ENCODE results near the gene CBX7. TPM values are rescaled to one million over a fixed set of nuclear protein-coding genes. Genes with fewer than 3 reads are reported as not detected.

The CBX7 gene
- total and polyA plus RNA-seq, 9 of the 15 experiments (the other 6 are each of a cell fraction or from before 2014, with no cell fraction given): 0.04 to 5.2 (median 2.8) TPM

GRCh38 chr22:39173050-39173706, 20.7 kb upstream of the CBX7 start:
- no peaks in the 10 kb centered on the region for H3K36me3 ChIP-seq (ENCODE audit: control insufficient read depth, insufficient read depth, low read length)
- no peaks in the 10 kb centered on the region for H3K9me1 ChIP-seq (ENCODE audit: control insufficient read depth, insufficient read depth, low read length)
- no peak for DNase-seq (ENCODE audit: extremely low read depth in 1 of 4, low spot score in 3 of 4)
- peaks cover 12 to 30% of the 10 kb centered on the region in 2 experiments; a peak in 4 of 5 replicates for H3K4me1 ChIP-seq (replicated peaks in 1 of 2; ENCODE audit: control insufficient read depth in 2 of 2, insufficient read depth in 2 of 2, low read length in 2 of 2)
- H4K20me1 ChIP-seq (replicated peaks; ENCODE audit: control insufficient read depth, insufficient read depth, low read length): no peaks in the 10 kb centered on the region
- in situ Hi-C loops (cut with MboI): loop anchor here (5.0 to 10.0 kb wide), 2 partner anchors 134 to 332 kb away; partner anchors contain the start of gene MIEF1
- no peaks in the 10 kb centered on the region for H3K9me3 ChIP-seq (replicated peaks; ENCODE audit: control insufficient read depth, insufficient read depth, low read depth, low read length)
- no TSS peak for BruUV-seq (replicated peaks)
- no peak for FAIRE-seq
- TF ChIP-seq, protein P1, sequence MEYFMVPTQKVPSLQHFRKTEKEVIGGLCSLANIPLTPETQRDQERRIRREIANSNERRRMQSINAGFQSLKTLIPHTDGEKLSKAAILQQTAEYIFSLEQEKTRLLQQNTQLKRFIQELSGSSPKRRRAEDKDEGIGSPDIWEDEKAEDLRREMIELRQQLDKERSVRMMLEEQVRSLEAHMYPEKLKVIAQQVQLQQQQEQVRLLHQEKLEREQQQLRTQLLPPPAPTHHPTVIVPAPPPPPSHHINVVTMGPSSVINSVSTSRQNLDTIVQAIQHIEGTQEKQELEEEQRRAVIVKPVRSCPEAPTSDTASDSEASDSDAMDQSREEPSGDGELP (CRISPR knock-in tag; IDR thresholded peaks at IDR 0.05; ENCODE audit: borderline replicate concordance): no peak
- TF ChIP-seq NR1H2 (CRISPR knock-in tag; IDR thresholded peaks at IDR 0.05) (no peak), PHF8 (IDR thresholded peaks at IDR 0.05; ENCODE audit: borderline replicate concordance, low read length) (no peak), STAT5B (CRISPR knock-in tag; IDR thresholded peaks at IDR 0.05) (no peak), TAF1 (IDR thresholded peaks at IDR 0.05; ENCODE audit: control insufficient read depth, extremely low read depth, insufficient read depth, low read length, severe bottlenecking) (no peak), CSDE1 (IDR thresholded peaks at IDR 0.05) (no peak), NCOA1 (IDR thresholded peaks at IDR 0.05; ENCODE audit: low read depth) (no peak), XRCC4 (IDR thresholded peaks at IDR 0.05; ENCODE audit: extremely low read depth, insufficient read depth, insufficient read length) (no peak), ZNF165 (CRISPR knock-in tag; IDR thresholded peaks at IDR 0.05; ENCODE audit: borderline replicate concordance) (no peak), ZNF551 (CRISPR knock-in tag; IDR thresholded peaks at IDR 0.05) (no peak), SFPQ (IDR thresholded peaks at IDR 0.05; ENCODE audit: low read depth, low read length) (no peak), POLR2H (tag; IDR thresholded peaks at IDR 0.05; ENCODE audit: low read depth) (no peak), ZNF282 (CRISPR knock-in tag; IDR thresholded peaks at IDR 0.05) (no peak), ATF4 (CRISPR knock-in tag; IDR thresholded peaks at IDR 0.05) (no peak)
- TF ChIP-seq, protein P2, sequence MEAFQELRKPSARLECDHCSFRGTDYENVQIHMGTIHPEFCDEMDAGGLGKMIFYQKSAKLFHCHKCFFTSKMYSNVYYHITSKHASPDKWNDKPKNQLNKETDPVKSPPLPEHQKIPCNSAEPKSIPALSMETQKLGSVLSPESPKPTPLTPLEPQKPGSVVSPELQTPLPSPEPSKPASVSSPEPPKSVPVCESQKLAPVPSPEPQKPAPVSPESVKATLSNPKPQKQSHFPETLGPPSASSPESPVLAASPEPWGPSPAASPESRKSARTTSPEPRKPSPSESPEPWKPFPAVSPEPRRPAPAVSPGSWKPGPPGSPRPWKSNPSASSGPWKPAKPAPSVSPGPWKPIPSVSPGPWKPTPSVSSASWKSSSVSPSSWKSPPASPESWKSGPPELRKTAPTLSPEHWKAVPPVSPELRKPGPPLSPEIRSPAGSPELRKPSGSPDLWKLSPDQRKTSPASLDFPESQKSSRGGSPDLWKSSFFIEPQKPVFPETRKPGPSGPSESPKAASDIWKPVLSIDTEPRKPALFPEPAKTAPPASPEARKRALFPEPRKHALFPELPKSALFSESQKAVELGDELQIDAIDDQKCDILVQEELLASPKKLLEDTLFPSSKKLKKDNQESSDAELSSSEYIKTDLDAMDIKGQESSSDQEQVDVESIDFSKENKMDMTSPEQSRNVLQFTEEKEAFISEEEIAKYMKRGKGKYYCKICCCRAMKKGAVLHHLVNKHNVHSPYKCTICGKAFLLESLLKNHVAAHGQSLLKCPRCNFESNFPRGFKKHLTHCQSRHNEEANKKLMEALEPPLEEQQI (IDR thresholded peaks at IDR 0.05): no peak
- POLR2A ChIA-PET: interaction anchor here (0.8 to 4.1 kb wide), 5 partner anchors 11 to 147 kb away, joined by 3 to 24 read pairs (median 4); partner anchors contain the start of gene RPL3
- no peak overlapping the region for H3K27ac ChIP-seq (ENCODE audit: extremely low read depth, low read depth, low read length)
- H3K9ac ChIP-seq (ENCODE audit: insufficient read depth in 1 of 2, low read depth in 2 of 2, low read length in 2 of 2): no peak overlapping the region
- no peaks in the 10 kb centered on the region for H3K27me3 ChIP-seq (ENCODE audit: control insufficient read depth in 2 of 2, insufficient read depth in 2 of 2, low read length in 2 of 2)
- CTCF ChIA-PET (ENCODE audit: low intra/inter-chr PET ratio): interaction anchor here (0.6 kb wide), 1 partner anchor 30 kb away, joined by 3 read pairs; no protein-coding TSS in a partner anchor
- no peak overlapping the region for H2AFZ ChIP-seq (ENCODE audit: low read depth, low read length)
- no peak overlapping the region for H3K4me3 ChIP-seq
- intact Hi-C loops (cut with micrococcal nuclease): loop anchor here (10.0 kb wide), 1 partner anchor 352 kb away; the partner anchor contains the start of gene ATF4
- H3K4me2 ChIP-seq (ENCODE audit: insufficient read depth, low read length): no peak overlapping the region
- H3K79me2 ChIP-seq (ENCODE audit: control insufficient read depth, insufficient read depth, low read length): no peaks in the 10 kb centered on the region
- no peak for ATAC-seq
- WGBS (ENCODE audit: insufficient coverage, low coverage, missing lambda C conversion rate): 61% methylated on average over 13 of the region's 16 CpGs

Data from K562 (cell line).